C4-2B (cell line): ENCODE data around the gene CEMP1.
A peak's percentile ranks its signal among the peaks of the same experiment; 100 is the strongest.

Source experiments
- H3K27ac ChIP-seq: fragments of 450-650 bp; 2 replicates; pipeline ENCODE4 v1.5.1; 2017
- ZFX ChIP-seq: fragments of 450-650 bp; IDR thresholded peaks from 2 replicates; pipeline ENCODE4 v1.6.1; 2017
- TF ChIP-seq, protein P1 (sequence below): fragments of 450-650 bp; conservative IDR thresholded peaks from 2 replicates; pipeline ENCODE4 v1.5.1; 2017; ENCODE audit warnings: mild to moderate bottlenecking

CEMP1 gene

DNA sequence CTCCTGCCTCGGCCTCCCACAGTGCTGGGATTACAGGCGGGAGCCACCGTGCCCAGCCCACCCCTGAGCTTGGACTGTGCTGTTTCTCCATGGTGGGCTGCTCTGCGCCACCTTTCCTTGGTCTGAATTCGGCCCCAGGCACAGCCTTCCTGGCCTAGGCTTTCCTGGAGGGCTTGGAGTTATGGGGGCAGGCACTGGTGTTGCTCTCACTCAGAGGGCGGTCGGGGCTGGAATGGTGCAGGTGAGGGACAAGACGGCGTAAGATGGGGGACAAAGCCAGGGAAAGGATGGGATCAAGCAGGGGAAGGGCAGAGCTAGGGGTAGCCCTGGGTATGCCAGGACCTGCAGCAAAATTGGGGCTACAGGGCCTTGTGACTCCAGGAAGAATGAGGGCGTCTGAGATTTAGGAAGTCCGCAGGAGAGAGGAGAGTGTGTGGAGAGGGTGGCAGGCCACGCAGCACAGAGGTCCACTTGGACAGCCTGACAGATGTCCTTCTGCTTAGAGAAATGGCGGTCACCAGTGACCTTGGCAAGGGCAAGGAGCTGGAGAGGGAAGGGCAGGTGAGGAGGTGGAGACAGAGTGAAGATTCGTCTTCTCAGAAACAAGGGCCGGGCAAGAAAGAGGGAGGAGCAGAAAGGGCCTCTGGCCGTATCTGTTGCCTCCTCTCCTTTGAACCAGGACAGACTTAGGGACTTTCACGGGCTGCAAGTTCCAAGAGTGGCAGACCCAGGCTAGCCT is 19.0 kb downstream of the CEMP1 start:
- H3K27ac ChIP-seq: peak overlapping the region; percentile 95
- TF ChIP-seq, protein P1, sequence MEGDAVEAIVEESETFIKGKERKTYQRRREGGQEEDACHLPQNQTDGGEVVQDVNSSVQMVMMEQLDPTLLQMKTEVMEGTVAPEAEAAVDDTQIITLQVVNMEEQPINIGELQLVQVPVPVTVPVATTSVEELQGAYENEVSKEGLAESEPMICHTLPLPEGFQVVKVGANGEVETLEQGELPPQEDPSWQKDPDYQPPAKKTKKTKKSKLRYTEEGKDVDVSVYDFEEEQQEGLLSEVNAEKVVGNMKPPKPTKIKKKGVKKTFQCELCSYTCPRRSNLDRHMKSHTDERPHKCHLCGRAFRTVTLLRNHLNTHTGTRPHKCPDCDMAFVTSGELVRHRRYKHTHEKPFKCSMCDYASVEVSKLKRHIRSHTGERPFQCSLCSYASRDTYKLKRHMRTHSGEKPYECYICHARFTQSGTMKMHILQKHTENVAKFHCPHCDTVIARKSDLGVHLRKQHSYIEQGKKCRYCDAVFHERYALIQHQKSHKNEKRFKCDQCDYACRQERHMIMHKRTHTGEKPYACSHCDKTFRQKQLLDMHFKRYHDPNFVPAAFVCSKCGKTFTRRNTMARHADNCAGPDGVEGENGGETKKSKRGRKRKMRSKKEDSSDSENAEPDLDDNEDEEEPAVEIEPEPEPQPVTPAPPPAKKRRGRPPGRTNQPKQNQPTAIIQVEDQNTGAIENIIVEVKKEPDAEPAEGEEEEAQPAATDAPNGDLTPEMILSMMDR: no peak
- TF ChIP-seq ZFX: no peak

DNA sequence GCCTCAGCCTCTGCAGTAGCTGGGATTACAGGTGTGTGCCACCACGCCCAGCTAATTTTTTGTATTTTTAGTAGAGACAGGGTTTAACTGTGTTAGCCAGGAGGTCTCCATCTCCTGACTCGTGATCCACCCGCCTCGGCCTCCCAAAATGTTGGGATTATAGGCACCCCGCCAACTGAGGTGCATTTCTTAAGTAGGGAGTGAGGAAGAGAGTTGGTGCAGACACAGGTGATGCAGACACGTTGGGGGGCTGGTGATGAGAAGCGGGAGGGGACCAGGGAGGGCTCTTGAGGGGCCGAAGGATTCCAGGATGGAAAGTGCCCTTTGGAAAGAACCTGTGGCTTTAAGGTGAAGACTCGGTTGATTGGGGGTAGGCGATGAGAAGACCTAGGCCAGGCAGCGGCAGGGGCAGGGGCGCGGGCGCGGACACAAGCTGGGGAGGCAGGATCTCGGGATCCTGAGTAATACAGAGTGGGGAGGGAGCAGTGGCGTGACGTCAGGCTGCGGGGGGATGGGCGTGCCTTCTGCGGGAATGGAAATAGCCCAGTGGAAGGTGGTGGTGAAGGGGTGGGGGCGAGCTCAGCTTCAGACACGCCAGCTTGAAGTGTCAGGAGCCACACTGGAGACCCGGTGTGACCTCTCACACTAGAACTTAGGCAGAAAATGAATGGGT is 19.9 kb downstream of the CEMP1 start:
- TF ChIP-seq ZFX: no peak
- TF ChIP-seq, protein P1: no peak
- no peak overlapping the region for H3K27ac ChIP-seq

DNA sequence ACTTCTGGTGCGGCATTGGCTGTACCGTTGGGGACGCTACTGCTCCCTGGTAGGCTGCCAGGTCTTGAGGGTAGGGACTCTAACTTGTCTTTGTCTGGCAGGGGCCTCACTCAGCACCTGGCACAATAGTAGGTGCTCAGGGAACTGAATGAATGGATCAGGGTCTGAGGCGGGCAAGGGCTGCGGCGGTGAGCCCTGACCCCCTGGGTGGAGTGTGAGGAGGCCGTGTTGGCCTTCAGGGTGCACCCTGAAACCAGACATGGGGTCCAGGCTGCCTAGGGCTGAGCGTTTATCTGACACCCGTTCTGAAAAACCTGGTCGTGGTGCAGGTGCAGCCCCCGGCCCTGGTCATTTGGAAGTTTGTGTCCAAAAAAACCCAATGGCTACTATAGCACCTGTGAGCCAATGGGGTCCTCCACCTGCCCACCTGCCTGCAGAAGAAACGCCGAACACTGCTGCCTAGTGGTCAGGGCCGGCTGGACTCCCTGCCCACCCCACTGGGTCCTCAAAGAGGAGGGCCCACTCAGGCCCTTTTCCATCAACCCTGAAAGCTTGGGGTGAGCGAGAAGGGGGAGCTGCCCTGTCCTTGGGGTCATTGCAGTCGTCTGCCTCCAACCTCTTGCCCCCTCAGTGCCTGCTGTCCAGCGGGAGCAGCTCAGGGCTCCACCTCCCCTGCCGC is 22.3 kb downstream of the CEMP1 start:
- no peak overlapping the region for H3K27ac ChIP-seq
- no peak for TF ChIP-seq ZFX
- TF ChIP-seq, protein P1: no peak

DNA sequence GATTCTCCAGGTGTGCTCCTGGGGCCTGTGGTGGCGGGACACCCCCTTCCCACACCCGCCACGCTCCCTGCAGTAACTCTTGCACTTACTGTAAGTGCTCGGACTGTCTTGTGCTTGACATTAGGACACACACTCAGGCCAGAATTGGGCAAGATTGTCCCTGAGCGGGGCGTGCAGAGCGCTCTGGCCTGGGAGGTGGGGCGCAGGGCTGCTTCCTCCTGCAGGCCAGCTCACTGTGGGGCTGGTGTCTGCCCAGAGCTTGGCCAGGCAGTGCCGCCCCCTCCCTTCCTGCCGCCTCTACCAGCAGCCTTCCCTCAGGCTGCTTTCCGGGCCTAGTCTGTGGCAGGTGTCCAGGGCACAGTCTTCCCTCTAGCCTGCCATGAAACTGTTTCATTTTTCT is 23.5 kb downstream of the CEMP1 start:
- no peak for TF ChIP-seq ZFX
- TF ChIP-seq, protein P1: no peak

DNA sequence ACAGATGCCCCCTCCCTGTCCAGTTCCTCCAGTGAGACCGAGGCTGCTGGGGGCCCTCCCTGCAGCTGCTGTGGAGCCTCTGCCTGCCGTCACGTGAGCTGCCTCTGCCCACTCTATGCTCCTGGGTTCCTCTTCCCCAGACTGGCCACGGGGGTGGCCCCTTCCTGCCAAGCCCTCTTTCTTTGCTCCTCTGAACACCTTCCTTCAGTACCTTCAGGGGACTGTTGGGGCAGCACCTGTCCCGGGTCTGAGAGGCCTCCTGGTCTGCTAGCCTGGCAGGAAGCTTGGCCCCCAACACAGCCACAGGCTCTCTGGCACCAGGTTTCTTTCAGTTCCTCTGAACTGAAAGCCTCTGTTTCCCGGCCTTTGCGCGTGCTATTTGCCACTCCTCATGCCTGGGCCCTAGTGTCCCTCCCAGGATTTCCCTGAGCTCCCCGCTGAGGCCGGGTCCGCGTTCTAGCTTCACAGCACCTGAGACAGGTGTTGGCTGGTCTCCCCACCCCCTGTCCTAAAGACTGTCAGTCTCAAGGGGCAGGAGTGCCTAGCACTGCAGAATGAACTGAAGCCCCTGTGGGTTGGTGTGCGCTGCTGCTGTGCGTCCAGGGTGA is 24.1 kb downstream of the CEMP1 start:
- H3K27ac ChIP-seq: no peak overlapping the region
- TF ChIP-seq, protein P1: no peak
- TF ChIP-seq ZFX: no peak

More for the DNA sequence above, 23.5 kb downstream of the CEMP1 start:
- no peak overlapping the region for H3K27ac ChIP-seq

DNA sequence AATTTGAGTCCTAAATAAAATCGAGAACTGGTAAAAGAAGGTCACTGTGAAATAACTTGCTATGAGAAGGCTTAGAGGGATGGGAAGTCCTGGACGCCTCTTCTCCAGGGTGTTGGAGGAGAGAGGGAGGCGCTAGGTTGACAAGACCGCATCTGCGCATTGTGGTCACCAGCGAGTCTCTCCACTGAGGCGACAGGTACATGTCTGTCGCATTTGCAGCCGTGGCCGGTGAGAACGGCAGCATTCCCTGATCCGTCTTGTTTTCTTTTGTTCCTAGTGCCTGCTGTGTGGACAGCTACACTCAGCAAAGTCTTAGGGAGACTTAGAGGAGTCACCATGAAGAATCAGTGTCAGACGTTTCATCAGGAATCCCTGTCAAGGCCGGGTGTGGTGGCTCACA is 25.5 kb downstream of the CEMP1 start:
- TF ChIP-seq, protein P1: no peak
- TF ChIP-seq ZFX: no peak
- no peak overlapping the region for H3K27ac ChIP-seq
